ENCODE results near the gene ADARB1. TPM values are rescaled to one million over a fixed set of nuclear protein-coding genes. Genes with fewer than 3 reads are reported as not detected.
A peak's percentile ranks its signal among the peaks of the same experiment; 100 is the strongest.

ADARB1 gene
- total RNA-seq, 1 experiment from 2014 or later, result 15.8 TPM

DNA sequence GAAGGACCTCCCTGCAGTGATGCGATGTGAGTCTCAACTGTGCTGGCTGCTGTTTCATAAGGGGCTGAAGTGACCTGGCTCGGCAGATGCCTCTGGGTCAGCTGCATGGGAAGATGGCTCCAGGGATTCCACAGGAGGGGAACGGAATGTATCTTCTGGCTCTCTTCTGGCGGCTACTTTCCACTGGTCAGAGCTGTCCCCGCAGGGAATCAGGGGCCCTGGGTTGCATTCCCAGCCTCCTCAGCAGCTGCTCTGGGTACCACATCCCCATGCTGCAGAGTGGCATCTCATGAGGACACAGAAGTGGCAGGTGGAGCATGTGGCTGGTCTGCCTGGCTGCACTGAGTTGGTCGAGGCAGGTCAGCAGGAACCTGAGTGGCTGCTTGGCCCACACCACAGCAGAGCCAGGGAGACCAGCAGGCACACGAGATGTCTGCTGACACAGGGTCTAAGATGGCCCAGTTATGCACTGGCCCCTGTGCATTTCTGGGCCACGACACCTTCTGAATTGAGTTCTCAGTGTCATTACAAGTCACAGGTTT lies 170.5 kb downstream of the ADARB1 start:
- H3K23me2 ChIP-seq (ENCODE audit: insufficient read length, low read depth, low read length, poor library complexity, severe bottlenecking), result peaks cover 2% of the 10 kb centered on the region
- no peak overlapping the region for H4K5ac ChIP-seq (ENCODE audit: insufficient read length, low read depth, low read length)
- H3K4ac ChIP-seq (ENCODE audit: low read depth, low read length), result no peak overlapping the region
- H2BK120ac ChIP-seq (ENCODE audit: low read depth, low read length, poor library complexity, severe bottlenecking), result no peak overlapping the region
- no peak overlapping the region for H3K4me3 Mint-ChIP-seq
- no peak overlapping the region for H2BK15ac ChIP-seq (ENCODE audit: low read depth, low read length)
- no peaks in the 10 kb centered on the region for H3K9me3 ChIP-seq (ENCODE audit: control insufficient read depth, low read depth, low read length)
- no peaks in the 10 kb centered on the region for H3K79me1 ChIP-seq (ENCODE audit: insufficient read depth, low read depth, low read length, poor library complexity, severe bottlenecking)
- H2AFZ ChIP-seq (ENCODE audit: low read length), result no peak overlapping the region
- no peak overlapping the region for H3K27ac Mint-ChIP-seq
- H2BK12ac ChIP-seq (ENCODE audit: insufficient read length, low read depth, low read length), result no peak overlapping the region
- H3K4me2 ChIP-seq (ENCODE audit: insufficient read depth, insufficient read length, low read length), result no peak overlapping the region
- peaks cover 17 to 18% of the 10 kb centered on the region in 2 experiments for H3K4me1 Mint-ChIP-seq
- no peak overlapping the region for H3K9ac ChIP-seq (ENCODE audit: extremely low read depth, insufficient read length, low read length)
- no peak overlapping the region for H2AK5ac ChIP-seq (ENCODE audit: insufficient read length, low read length)
- H3K9me3 Mint-ChIP-seq, result peaks cover 31 to 32% of the 10 kb centered on the region in 2 experiments
- no peaks in the 10 kb centered on the region for H3K27me3 ChIP-seq (ENCODE audit: insufficient read depth, low read length)
- TF ChIP-seq, protein P1, sequence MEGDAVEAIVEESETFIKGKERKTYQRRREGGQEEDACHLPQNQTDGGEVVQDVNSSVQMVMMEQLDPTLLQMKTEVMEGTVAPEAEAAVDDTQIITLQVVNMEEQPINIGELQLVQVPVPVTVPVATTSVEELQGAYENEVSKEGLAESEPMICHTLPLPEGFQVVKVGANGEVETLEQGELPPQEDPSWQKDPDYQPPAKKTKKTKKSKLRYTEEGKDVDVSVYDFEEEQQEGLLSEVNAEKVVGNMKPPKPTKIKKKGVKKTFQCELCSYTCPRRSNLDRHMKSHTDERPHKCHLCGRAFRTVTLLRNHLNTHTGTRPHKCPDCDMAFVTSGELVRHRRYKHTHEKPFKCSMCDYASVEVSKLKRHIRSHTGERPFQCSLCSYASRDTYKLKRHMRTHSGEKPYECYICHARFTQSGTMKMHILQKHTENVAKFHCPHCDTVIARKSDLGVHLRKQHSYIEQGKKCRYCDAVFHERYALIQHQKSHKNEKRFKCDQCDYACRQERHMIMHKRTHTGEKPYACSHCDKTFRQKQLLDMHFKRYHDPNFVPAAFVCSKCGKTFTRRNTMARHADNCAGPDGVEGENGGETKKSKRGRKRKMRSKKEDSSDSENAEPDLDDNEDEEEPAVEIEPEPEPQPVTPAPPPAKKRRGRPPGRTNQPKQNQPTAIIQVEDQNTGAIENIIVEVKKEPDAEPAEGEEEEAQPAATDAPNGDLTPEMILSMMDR (conservative IDR thresholded peaks at IDR 0.05), result no peak
- WGBS (ENCODE audit: extremely low coverage, insufficient read length, low lambda C conversion rate), result no CpG with 5 or more reads among the region's 8 CpGs
- H3T11ph ChIP-seq (ENCODE audit: low read length), result no peak overlapping the region
- H3K14ac ChIP-seq (ENCODE audit: insufficient read depth, low read length), result no peak overlapping the region
- no peak overlapping the region for H3K56ac ChIP-seq (ENCODE audit: insufficient read length, low read depth, low read length)
- H3K79me2 ChIP-seq (ENCODE audit: insufficient read depth, low read length), result no peaks in the 10 kb centered on the region
- DNase-seq, result peak; percentile 21
- peaks cover 17% of the 10 kb centered on the region for H3K27me3 Mint-ChIP-seq (ENCODE audit: low read depth)
- H3K27ac ChIP-seq (ENCODE audit: insufficient read length, low read depth, low read length), result no peak overlapping the region
- no peak overlapping the region for H2BK5ac ChIP-seq (ENCODE audit: insufficient read length, low read length)
- no peaks in the 10 kb centered on the region for H3K4me1 ChIP-seq (ENCODE audit: insufficient read depth, low read length)
- H4K20me1 ChIP-seq (ENCODE audit: control insufficient read depth, insufficient read depth, insufficient read length), result no peaks in the 10 kb centered on the region
- no peak overlapping the region for H2BK20ac ChIP-seq (ENCODE audit: low read depth, low read length, poor library complexity, severe bottlenecking)
- no peak overlapping the region for H4K91ac ChIP-seq (ENCODE audit: insufficient read length, low read depth, low read length)
- no peak overlapping the region for H4K8ac ChIP-seq (replicated peaks; ENCODE audit: insufficient read length, low read depth, low read length)
- no peak overlapping the region for H3K23ac ChIP-seq (ENCODE audit: insufficient read length, low read depth, low read length)
- H3K18ac ChIP-seq (ENCODE audit: insufficient read length, low read depth, low read length), result no peak overlapping the region
- H3K36me3 Mint-ChIP-seq (ENCODE audit: insufficient read depth in 1 of 3, low read depth in 3 of 3), result peaks cover 0 to 18% (median 5%) of the 10 kb centered on the region in 3 experiments; a peak in 4 of 7 replicates
